Osteocyte (in vitro differentiated cells): ENCODE measurements around the gene QSER1. TPM values are rescaled to one million over a fixed set of nuclear protein-coding genes. Genes with fewer than 3 reads are reported as not detected.

Experiments
- DNase-seq: peaks from one replicate; pipeline ENCODE4 v3.0.0; 2021; ENCODE audit warnings: mixed read lengths; ENCODE audit not compliant: unreplicated experiment; ENCODE audit errors: extremely low spot score
- H3K27ac Mint-ChIP-seq: one replicate; pipeline ENCODE4 v1.8.0; 2021; ENCODE audit warnings: mild to moderate bottlenecking, mixed read lengths; ENCODE audit not compliant: unreplicated experiment
- H3K27me3 Mint-ChIP-seq: one replicate; pipeline ENCODE4 v1.8.0; 2021; ENCODE audit warnings: mixed read lengths; ENCODE audit not compliant: unreplicated experiment
- H3K36me3 Mint-ChIP-seq: one replicate; pipeline ENCODE4 v1.8.0; 2021; ENCODE audit warnings: mixed read lengths; ENCODE audit not compliant: unreplicated experiment
- H3K4me1 Mint-ChIP-seq: one replicate; pipeline ENCODE4 v1.8.0; 2021; ENCODE audit warnings: mixed read lengths; ENCODE audit not compliant: unreplicated experiment
- H3K4me3 Mint-ChIP-seq: one replicate; pipeline ENCODE4 v1.8.0; 2021; ENCODE audit warnings: mild to moderate bottlenecking, moderate library complexity, mixed read lengths; ENCODE audit not compliant: unreplicated experiment
- H3K9me3 Mint-ChIP-seq: one replicate; pipeline ENCODE4 v1.8.0; 2021; ENCODE audit warnings: mixed read lengths; ENCODE audit not compliant: unreplicated experiment
- long read RNA-seq: library from polyadenylated mRNA; unstranded; transcript quantifications from one replicate; pipeline ENCODE4 v2.0.0, GENCODE V29; 2021
- total RNA-seq: library from RNA; stranded (reverse); gene quantifications from 2 replicates; pipeline ENCODE4 v1.2.1, GENCODE V29; 2021
- TF ChIP-seq, protein P1 (sequence below): fragments of 200-600 bp; sonication (generic); IDR thresholded peaks from 2 replicates; pipeline ENCODE4 v1.5.0; 2021; ENCODE audit warnings: antibody characterized with exemption, mild to moderate bottlenecking, moderate library complexity

Gene QSER1
- total RNA-seq, result 29.2 and 32.4 TPM in 2 replicates
- long read RNA-seq, partial matches to known transcripts, result 4 of 14 reads
- long read RNA-seq, other reads (novel, unspliced or antisense), result 9 of 14 reads

DNA sequence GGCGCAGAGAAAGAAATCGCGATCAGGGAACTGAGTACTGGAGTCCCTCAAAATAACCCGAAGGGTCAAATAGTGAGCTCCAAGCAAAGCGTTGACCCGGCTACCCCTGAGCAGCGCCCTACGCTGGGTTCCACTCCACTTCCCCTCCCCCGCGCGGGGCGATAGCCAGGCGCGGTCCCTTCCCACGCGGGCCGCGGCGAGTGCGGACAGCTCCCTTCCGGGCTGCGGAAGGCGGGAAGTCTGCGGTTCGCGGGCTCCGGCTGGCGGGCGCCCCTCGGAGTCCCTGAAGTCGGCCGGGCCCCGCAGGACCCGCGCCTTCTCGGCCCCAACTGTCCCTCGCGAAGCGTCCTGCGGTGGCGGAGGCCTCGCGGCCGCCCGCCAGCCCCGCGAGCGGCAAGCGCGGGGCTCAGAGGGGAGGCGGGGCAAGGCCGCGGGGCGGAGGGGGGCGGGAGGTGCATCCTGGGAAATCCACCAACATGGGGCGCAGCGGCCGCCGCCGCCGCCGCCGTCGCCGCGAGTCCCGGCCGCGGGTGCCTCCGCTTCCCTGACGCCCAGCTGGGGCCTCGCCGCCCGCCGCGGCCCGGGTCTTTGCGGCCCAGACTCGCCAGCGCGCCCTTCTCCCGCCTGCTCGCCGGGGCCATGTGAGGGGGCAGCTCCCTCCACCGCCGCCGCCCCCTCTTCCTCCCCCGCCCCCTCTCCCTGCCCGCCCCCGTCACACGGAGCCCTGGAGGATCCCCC is at the start of gene QSER1:
Gene QSER1 (plus strand): TSS at position 457 of the 738 bp plus-strand sequence. CDS start 315 bp downstream, outside the sequence.
- Mint-ChIP-seq H3K36me3 (no peaks in the 10 kb centered on the region), H3K27me3 (no peaks in the 10 kb centered on the region), H3K9me3 (no peaks in the 10 kb centered on the region), H3K27ac (peak within 1 kb of the TSS; percentile 94), H3K4me1 (peaks cover 36% of the 10 kb centered on the region), H3K4me3 (peak within 1 kb of the TSS; percentile 97)
- TF ChIP-seq, protein P1, sequence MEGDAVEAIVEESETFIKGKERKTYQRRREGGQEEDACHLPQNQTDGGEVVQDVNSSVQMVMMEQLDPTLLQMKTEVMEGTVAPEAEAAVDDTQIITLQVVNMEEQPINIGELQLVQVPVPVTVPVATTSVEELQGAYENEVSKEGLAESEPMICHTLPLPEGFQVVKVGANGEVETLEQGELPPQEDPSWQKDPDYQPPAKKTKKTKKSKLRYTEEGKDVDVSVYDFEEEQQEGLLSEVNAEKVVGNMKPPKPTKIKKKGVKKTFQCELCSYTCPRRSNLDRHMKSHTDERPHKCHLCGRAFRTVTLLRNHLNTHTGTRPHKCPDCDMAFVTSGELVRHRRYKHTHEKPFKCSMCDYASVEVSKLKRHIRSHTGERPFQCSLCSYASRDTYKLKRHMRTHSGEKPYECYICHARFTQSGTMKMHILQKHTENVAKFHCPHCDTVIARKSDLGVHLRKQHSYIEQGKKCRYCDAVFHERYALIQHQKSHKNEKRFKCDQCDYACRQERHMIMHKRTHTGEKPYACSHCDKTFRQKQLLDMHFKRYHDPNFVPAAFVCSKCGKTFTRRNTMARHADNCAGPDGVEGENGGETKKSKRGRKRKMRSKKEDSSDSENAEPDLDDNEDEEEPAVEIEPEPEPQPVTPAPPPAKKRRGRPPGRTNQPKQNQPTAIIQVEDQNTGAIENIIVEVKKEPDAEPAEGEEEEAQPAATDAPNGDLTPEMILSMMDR, result no peak
- DNase-seq, result no peak

DNA sequence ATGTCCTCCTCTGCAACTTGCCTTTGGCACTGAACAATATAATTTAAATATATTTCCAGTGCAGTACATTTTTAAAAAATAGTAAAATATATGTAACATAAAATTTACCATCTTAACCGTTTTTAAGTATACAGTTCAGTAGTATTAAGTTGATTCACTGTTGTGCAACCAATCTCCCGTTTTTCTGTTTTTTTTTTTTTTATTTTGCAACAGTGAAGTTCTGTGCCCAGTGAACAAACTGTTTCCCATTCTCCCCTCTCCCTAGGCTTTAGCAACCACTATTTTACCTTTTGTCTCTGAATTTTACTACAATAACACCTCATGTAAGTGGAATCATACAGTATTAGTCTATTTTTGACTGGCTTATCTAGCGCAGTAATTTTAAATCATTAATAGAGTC is 49.1 kb upstream of the QSER1 start:
- no peaks in the 10 kb centered on the region for H3K4me1 Mint-ChIP-seq
- H3K27ac Mint-ChIP-seq, result no peak overlapping the region
- DNase-seq, result no peak
- no peaks in the 10 kb centered on the region for H3K36me3 Mint-ChIP-seq
- H3K4me3 Mint-ChIP-seq, result no peak overlapping the region
- TF ChIP-seq, protein P1, result no peak
- peaks cover 33% of the 10 kb centered on the region for H3K27me3 Mint-ChIP-seq
- H3K9me3 Mint-ChIP-seq, result no peaks in the 10 kb centered on the region

DNA sequence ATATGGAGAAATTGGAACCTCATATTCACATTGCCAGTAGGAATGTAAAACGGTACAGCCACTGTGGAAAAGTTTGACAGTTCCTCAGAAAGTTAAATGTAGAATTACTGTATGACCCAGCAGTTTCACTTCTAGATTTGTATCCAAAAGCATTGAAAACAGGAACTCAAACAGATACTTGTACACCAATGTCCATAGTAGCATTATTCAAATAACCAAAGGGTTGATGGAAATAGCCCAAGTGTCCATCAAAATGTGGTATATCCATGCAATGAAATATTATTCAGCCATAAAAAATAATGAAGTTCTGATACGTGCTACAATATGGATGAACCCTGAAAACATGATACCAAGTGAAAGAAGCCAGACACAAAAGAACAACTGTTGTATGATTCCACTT is 45.1 kb upstream of the QSER1 start:
- Mint-ChIP-seq H3K4me1 (no peaks in the 10 kb centered on the region), H3K27ac (no peak overlapping the region), H3K9me3 (no peaks in the 10 kb centered on the region), H3K4me3 (no peak overlapping the region), H3K27me3 (peaks cover 36% of the 10 kb centered on the region), H3K36me3 (no peaks in the 10 kb centered on the region)
- DNase-seq, result no peak
- TF ChIP-seq, protein P1, result no peak

DNA sequence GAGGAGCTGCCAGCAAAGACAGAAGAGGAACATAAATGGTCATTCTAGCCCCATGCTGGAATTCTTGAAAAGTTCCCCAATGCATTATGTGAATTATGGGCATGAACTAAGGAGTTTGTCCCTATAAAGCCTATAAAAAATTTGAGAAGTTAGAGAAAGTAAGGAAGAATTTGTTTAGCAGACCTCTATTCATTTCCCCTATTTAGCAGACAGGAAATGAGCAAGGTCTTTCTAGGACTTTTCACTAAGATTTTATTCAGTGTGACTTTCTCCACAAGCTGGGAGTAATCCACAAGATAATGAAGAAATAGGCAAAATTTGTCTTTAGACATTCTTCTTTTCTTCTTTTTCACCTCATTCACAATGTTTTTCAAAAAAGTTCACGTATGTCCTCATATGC is 42.9 kb upstream of the QSER1 start:
- H3K27ac Mint-ChIP-seq, result no peak overlapping the region
- no peak for DNase-seq
- H3K4me1 Mint-ChIP-seq, result no peaks in the 10 kb centered on the region
- H3K9me3 Mint-ChIP-seq, result no peaks in the 10 kb centered on the region
- no peaks in the 10 kb centered on the region for H3K36me3 Mint-ChIP-seq
- H3K27me3 Mint-ChIP-seq, result peaks cover 41% of the 10 kb centered on the region
- no peak overlapping the region for H3K4me3 Mint-ChIP-seq
- TF ChIP-seq, protein P1, result no peak

DNA sequence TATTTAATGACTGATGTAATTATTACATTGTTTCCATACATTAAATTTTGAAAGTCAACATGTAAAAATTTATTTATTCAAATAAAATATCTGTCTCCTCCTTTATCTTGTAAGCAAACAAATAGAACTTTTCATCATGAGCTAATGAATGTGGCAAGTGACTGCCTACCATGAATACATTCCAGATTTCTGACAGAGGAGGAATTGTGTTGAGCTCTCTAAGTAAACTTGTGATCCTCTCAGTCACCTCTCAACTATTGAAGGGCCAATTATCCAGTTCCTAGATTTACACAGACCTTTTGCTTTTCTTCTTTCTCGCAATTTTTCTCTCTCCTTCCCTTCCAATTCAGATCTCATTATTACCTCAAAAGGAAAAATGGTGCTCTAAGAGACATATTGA is 41.4 kb upstream of the QSER1 start:
- no peaks in the 10 kb centered on the region for H3K4me1 Mint-ChIP-seq
- TF ChIP-seq, protein P1, result no peak
- H3K27ac Mint-ChIP-seq, result no peak overlapping the region
- DNase-seq, result no peak
- H3K27me3 Mint-ChIP-seq, result peaks cover 51% of the 10 kb centered on the region
- H3K9me3 Mint-ChIP-seq, result no peaks in the 10 kb centered on the region
- H3K36me3 Mint-ChIP-seq, result no peaks in the 10 kb centered on the region
- no peak overlapping the region for H3K4me3 Mint-ChIP-seq
